ENCODE results near the gene PRSS50. TPM values are rescaled to one million over a fixed set of nuclear protein-coding genes. Genes with fewer than 3 reads are reported as not detected.

Gene PRSS50
- total and polyA plus RNA-seq, 3 donors from 2014 or later: 0.92 to 6.2 (median 3.8) TPM

GRCh38 chr3:46675843-46676567, 41.7 kb downstream of the PRSS50 start:
- Histone ChIP-seq H3K36me3 (ENCODE audit: low read depth, missing control alignments) (no peaks in the 10 kb centered on the region), H3K27me3 (no peaks in the 10 kb centered on the region), H3K9me3 (no peaks in the 10 kb centered on the region), H3K27ac (no peak overlapping the region), H3K4me3 (no peak overlapping the region), H3K4me1 (no peaks in the 10 kb centered on the region)
- TF ChIP-seq POLR2A (IDR thresholded peaks at IDR 0.05): no peak
- no peak for TF ChIP-seq CTCF (IDR thresholded peaks at IDR 0.05)
- intact Hi-C loops (cut with DNase I; ENCODE audit: low total_unique reads): no loop called here
- DNase-seq: no peak
- 80 to 90% methylated on average over 7 to 8 of the region's 9 CpGs for WGBS, 2 donors

GRCh38 chr3:46675426-46675825, 42.2 kb downstream of the PRSS50 start:
- H3K36me3 ChIP-seq (ENCODE audit: low read depth, missing control alignments): no peaks in the 10 kb centered on the region
- WGBS, 2 donors: 90% methylated on average over 3 to 6 of the region's 6 CpGs
- TF ChIP-seq CTCF (IDR thresholded peaks at IDR 0.05): no peak
- TF ChIP-seq POLR2A (IDR thresholded peaks at IDR 0.05): no peak
- no peaks in the 10 kb centered on the region for H3K9me3 ChIP-seq
- no peak overlapping the region for H3K27ac ChIP-seq
- intact Hi-C loops (cut with DNase I; ENCODE audit: low total_unique reads): no loop called here
- H3K27me3 ChIP-seq: no peaks in the 10 kb centered on the region
- H3K4me3 ChIP-seq: no peak overlapping the region
- no peak for DNase-seq
- no peaks in the 10 kb centered on the region for H3K4me1 ChIP-seq

GRCh38 chr3:46674031-46674845, 43.4 kb downstream of the PRSS50 start:
- Histone ChIP-seq H3K36me3 (ENCODE audit: low read depth, missing control alignments) (no peaks in the 10 kb centered on the region), H3K9me3 (no peaks in the 10 kb centered on the region), H3K4me1 (no peaks in the 10 kb centered on the region), H3K27me3 (no peaks in the 10 kb centered on the region), H3K4me3 (no peak overlapping the region), H3K27ac (no peak overlapping the region)
- DNase-seq: no peak
- WGBS, 2 donors: 87 to 93% methylated on average over 12 of the region's 12 CpGs
- intact Hi-C loops (cut with DNase I; ENCODE audit: low total_unique reads): no loop called here
- TF ChIP-seq CTCF (IDR thresholded peaks at IDR 0.05) (no peak), POLR2A (IDR thresholded peaks at IDR 0.05) (no peak)

GRCh38 chr3:46673151-46674030, 44.3 kb downstream of the PRSS50 start:
- no peaks in the 10 kb centered on the region for H3K4me1 ChIP-seq
- no peaks in the 10 kb centered on the region for H3K36me3 ChIP-seq (ENCODE audit: low read depth, missing control alignments)
- TF ChIP-seq CTCF (IDR thresholded peaks at IDR 0.05) (no peak), POLR2A (IDR thresholded peaks at IDR 0.05) (no peak)
- H3K9me3 ChIP-seq: no peaks in the 10 kb centered on the region
- 84 to 91% methylated on average over 10 of the region's 10 CpGs for WGBS, 2 donors
- H3K4me3 ChIP-seq: no peak overlapping the region
- no peak for DNase-seq
- H3K27ac ChIP-seq: no peak overlapping the region
- intact Hi-C loops (cut with DNase I; ENCODE audit: low total_unique reads): no loop called here
- no peaks in the 10 kb centered on the region for H3K27me3 ChIP-seq
